ENCODE results near the gene HDDC3. TPM values are rescaled to one million over a fixed set of nuclear protein-coding genes. Genes with fewer than 3 reads are reported as not detected.
"Not testable (repeated sequence)": the region's sequence is repeated elsewhere in the genome, so short reads cannot be mapped to it uniquely, and the experiment has no call there.

HDDC3 gene
- total and polyA plus RNA-seq, 9 donors, result 10.0 to 13.5 (median 11.6) TPM

- H3K9me3 ChIP-seq (replicated peaks; ENCODE audit: control insufficient read depth, low read depth, low read length), result no peaks in the 10 kb centered on the region
- H3K27me3 ChIP-seq (ENCODE audit: control insufficient read depth, insufficient read depth, low read length), result no peaks in the 10 kb centered on the region
- WGBS (ENCODE audit: insufficient coverage), result 93% methylated on average over 18 of the region's 19 CpGs
- H3K36me3 ChIP-seq (ENCODE audit: control insufficient read depth, insufficient read depth, low read length), result peaks cover 92% of the 10 kb centered on the region
- no peak overlapping the region for H3K4me3 ChIP-seq (ENCODE audit: low read length)
- peaks cover 14% of the 10 kb centered on the region for H3K4me1 ChIP-seq (ENCODE audit: control insufficient read depth, insufficient read depth, low read length)
- DNase-seq, result no peak
- H3K27ac ChIP-seq (ENCODE audit: low read length), result no peak overlapping the region
These were observed 21.1 kb downstream of the HDDC3 start for GRCh38 chr15:90911302-90911623.

DNA sequence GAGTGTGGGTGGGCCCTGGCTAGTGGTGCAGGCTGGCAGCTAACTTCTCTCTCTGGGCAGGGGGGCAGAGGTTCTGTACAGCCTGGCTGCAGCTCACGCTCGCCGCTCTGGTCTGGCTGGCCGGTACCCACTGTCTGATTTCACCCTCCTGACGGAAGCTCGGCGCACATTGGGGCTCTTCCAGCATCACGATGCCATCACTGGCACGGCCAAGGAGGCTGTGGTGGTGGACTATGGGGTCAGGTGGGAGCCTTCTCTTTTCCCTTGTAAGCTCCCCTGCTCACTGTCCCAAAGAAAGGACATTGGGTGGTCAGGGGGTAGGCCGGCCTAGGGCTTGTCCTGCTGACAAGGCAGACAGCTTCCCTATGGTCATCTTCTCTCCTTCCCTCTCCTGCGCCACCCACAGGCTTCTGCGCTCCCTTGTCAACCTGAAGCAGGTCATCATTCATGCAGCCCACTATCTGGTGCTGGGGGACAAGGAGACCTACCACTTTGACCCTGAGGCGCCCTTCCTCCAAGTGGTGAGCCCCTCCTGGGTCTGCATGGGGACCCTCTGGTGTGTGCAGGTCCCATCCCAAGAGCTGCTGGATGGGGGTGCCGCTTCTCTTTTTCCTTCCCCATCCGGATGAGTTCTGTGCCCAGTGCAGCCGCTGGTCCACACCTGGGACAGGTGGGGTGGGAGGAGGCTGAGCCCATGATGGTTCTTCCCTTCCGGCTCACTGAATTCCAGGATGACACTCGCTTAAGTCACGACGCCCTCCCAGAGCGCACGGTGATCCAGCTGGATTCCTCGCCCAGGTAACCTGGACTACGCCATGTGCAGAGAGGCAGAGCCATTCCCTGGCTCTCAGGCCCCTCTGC lies 21.7 kb downstream of the HDDC3 start:
- Histone ChIP-seq H3K4me1 (ENCODE audit: control insufficient read depth, insufficient read depth, low read length) (peaks cover 9% of the 10 kb centered on the region), H3K27ac (ENCODE audit: low read length) (no peak overlapping the region)

DNA sequence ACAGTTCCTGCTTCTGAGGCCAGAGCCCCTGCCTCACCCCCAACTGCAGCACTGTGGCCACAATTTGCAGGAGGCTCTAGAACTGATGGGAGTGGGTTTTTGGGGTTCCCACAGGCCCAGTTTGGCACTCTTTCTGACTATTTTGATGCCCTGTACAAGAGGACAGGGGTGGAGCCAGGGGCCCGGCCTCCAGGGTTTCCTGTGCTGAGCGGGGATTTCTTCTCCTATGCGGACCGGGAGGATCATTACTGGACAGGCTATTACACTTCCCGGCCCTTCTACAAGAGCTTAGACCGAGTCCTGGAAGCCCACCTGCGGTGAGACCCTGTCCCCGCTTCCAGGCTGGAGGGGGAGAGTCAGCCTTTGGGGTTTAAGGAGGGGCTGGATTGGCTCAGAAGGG lies 22.4 kb downstream of the HDDC3 start:
- 94% methylated on average over 2 of the region's 8 CpGs for WGBS (ENCODE audit: insufficient coverage)
- DNase-seq, result no peak
- no peak overlapping the region for H3K27ac ChIP-seq (ENCODE audit: low read length)
- no peaks in the 10 kb centered on the region for H3K9me3 ChIP-seq (replicated peaks; ENCODE audit: control insufficient read depth, low read depth, low read length)
- H3K27me3 ChIP-seq (ENCODE audit: control insufficient read depth, insufficient read depth, low read length), result no peaks in the 10 kb centered on the region
- H3K4me1 ChIP-seq (ENCODE audit: control insufficient read depth, insufficient read depth, low read length), result peaks cover 2% of the 10 kb centered on the region
- H3K4me3 ChIP-seq (ENCODE audit: low read length), result no peak overlapping the region
- H3K36me3 ChIP-seq (ENCODE audit: control insufficient read depth, insufficient read depth, low read length), result peaks cover 92% of the 10 kb centered on the region

More for the DNA sequence above, 21.7 kb downstream of the HDDC3 start:
- Histone ChIP-seq H3K9me3 (replicated peaks; ENCODE audit: control insufficient read depth, low read depth, low read length) (no peaks in the 10 kb centered on the region), H3K36me3 (ENCODE audit: control insufficient read depth, insufficient read depth, low read length) (peaks cover 92% of the 10 kb centered on the region), H3K27me3 (ENCODE audit: control insufficient read depth, insufficient read depth, low read length) (no peaks in the 10 kb centered on the region), H3K4me3 (ENCODE audit: low read length) (no peak overlapping the region)
- 95% methylated on average over 12 of the region's 24 CpGs for WGBS (ENCODE audit: insufficient coverage)
- DNase-seq, result no peak

DNA sequence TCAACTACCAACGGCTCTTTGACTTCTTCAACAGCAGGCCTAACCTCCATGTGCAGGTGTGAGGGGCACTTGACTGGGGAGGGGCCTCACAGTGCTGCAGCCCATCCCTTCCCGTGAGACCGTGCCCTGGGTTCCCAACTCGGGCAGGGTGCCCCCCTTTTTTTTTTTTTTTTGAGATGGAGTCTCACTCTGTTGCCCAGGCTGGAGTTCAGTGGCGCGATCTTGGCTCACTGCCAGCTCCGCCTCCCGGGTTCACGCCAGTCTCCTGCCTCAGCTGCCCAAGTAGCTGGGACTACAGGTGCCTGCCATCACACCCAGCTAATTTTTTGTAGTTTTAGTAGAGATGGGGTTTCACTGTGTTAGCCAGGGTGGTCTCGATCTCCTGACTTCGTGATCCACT lies 22.9 kb downstream of the HDDC3 start:
- H3K36me3 ChIP-seq (ENCODE audit: control insufficient read depth, insufficient read depth, low read length), result peaks cover 92% of the 10 kb centered on the region
- 77% methylated on average over 3 of the region's 11 CpGs for WGBS (ENCODE audit: insufficient coverage)
- H3K4me3 ChIP-seq (ENCODE audit: low read length); H3K27ac ChIP-seq (ENCODE audit: low read length); H3K4me1 ChIP-seq (ENCODE audit: control insufficient read depth, insufficient read depth, low read length); H3K27me3 ChIP-seq (ENCODE audit: control insufficient read depth, insufficient read depth, low read length); DNase-seq; H3K9me3 ChIP-seq (replicated peaks; ENCODE audit: control insufficient read depth, low read depth, low read length): not testable (repeated sequence)

GRCh38 chr15:90907838-90908507 lies 24.4 kb downstream of the HDDC3 start:
- 51% methylated on average over 9 of the region's 9 CpGs for WGBS (ENCODE audit: insufficient coverage)
- DNase-seq, result no peak
- no peaks in the 10 kb centered on the region for H3K9me3 ChIP-seq (replicated peaks; ENCODE audit: control insufficient read depth, low read depth, low read length)
- H3K4me1 ChIP-seq (ENCODE audit: control insufficient read depth, insufficient read depth, low read length), result peaks cover 9% of the 10 kb centered on the region
- H3K27ac ChIP-seq (ENCODE audit: low read length), result no peak overlapping the region
- no peak overlapping the region for H3K4me3 ChIP-seq (ENCODE audit: low read length)
- peaks cover 80% of the 10 kb centered on the region for H3K36me3 ChIP-seq (ENCODE audit: control insufficient read depth, insufficient read depth, low read length)
- H3K27me3 ChIP-seq (ENCODE audit: control insufficient read depth, insufficient read depth, low read length), result no peaks in the 10 kb centered on the region

- Histone ChIP-seq H3K27ac (ENCODE audit: low read length) (no peak overlapping the region), H3K36me3 (ENCODE audit: control insufficient read depth, insufficient read depth, low read length) (peaks cover 72% of the 10 kb centered on the region), H3K9me3 (replicated peaks; ENCODE audit: control insufficient read depth, low read depth, low read length) (no peaks in the 10 kb centered on the region), H3K4me1 (ENCODE audit: control insufficient read depth, insufficient read depth, low read length) (peaks cover 10% of the 10 kb centered on the region), H3K4me3 (ENCODE audit: low read length) (no peak overlapping the region), H3K27me3 (ENCODE audit: control insufficient read depth, insufficient read depth, low read length) (no peaks in the 10 kb centered on the region)
- no peak for DNase-seq
- WGBS (ENCODE audit: insufficient coverage), result 74% methylated on average over 12 of the region's 15 CpGs
These were observed 25.2 kb downstream of the HDDC3 start for GRCh38 chr15:90907051-90907660.

- H3K4me3 ChIP-seq (ENCODE audit: low read length), result no peak overlapping the region
- H3K36me3 ChIP-seq (ENCODE audit: control insufficient read depth, insufficient read depth, low read length), result peaks cover 63% of the 10 kb centered on the region
- H3K4me1 ChIP-seq (ENCODE audit: control insufficient read depth, insufficient read depth, low read length), result peaks cover 15% of the 10 kb centered on the region
- DNase-seq, result no peak
- H3K27me3 ChIP-seq (ENCODE audit: control insufficient read depth, insufficient read depth, low read length), result no peaks in the 10 kb centered on the region
- H3K27ac ChIP-seq (ENCODE audit: low read length), result no peak overlapping the region
- no peaks in the 10 kb centered on the region for H3K9me3 ChIP-seq (replicated peaks; ENCODE audit: control insufficient read depth, low read depth, low read length)
- WGBS (ENCODE audit: insufficient coverage), result 93% methylated on average over 9 of the region's 11 CpGs
These were observed 26.0 kb downstream of the HDDC3 start for GRCh38 chr15:90906181-90906849.

- Histone ChIP-seq H3K9me3 (replicated peaks; ENCODE audit: control insufficient read depth, low read depth, low read length) (no peaks in the 10 kb centered on the region), H3K36me3 (ENCODE audit: control insufficient read depth, insufficient read depth, low read length) (peaks cover 56% of the 10 kb centered on the region), H3K27ac (ENCODE audit: low read length) (no peak overlapping the region), H3K27me3 (ENCODE audit: control insufficient read depth, insufficient read depth, low read length) (no peaks in the 10 kb centered on the region), H3K4me3 (ENCODE audit: low read length) (no peak overlapping the region), H3K4me1 (ENCODE audit: control insufficient read depth, insufficient read depth, low read length) (peaks cover 15% of the 10 kb centered on the region)
- no peak for DNase-seq
- WGBS (ENCODE audit: insufficient coverage), result 96% methylated on average over 23 of the region's 28 CpGs
These were observed 26.8 kb downstream of the HDDC3 start for GRCh38 chr15:90905306-90906180.

DNA sequence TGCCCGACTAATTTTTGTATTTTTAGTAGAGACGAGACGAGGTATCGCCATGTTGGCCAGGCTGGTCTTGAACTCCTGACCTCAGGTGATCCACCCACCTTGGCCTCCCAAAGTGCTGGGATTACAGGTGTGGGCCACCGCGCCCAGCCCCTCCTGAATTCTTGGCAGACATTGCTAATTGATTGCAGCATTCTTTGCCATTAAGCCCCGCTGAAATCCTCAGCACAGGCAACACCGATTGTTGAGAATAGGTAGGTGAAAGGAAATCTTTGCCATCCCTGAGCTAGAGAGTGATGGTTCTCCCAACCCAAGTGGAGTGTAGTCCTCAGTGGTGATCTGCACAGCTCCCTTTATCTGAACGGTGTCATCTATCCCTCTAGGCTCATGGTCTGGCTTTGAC lies 27.6 kb downstream of the HDDC3 start:
- H3K4me1 ChIP-seq (ENCODE audit: control insufficient read depth, insufficient read depth, low read length), result peaks cover 15% of the 10 kb centered on the region
- H3K36me3 ChIP-seq (ENCODE audit: control insufficient read depth, insufficient read depth, low read length), result peaks cover 48% of the 10 kb centered on the region
- H3K27ac ChIP-seq (ENCODE audit: low read length), result no peak overlapping the region

More for the DNA sequence above, 27.6 kb downstream of the HDDC3 start:
- WGBS (ENCODE audit: insufficient coverage), result 92% methylated on average over 6 of the region's 9 CpGs
- no peak overlapping the region for H3K4me3 ChIP-seq (ENCODE audit: low read length)
- DNase-seq, result no peak
- no peaks in the 10 kb centered on the region for H3K9me3 ChIP-seq (replicated peaks; ENCODE audit: control insufficient read depth, low read depth, low read length)
- H3K27me3 ChIP-seq (ENCODE audit: control insufficient read depth, insufficient read depth, low read length), result no peaks in the 10 kb centered on the region

Data from muscle of leg (tissue), 11 donors.